Stimulated activated CD4-positive, alpha-beta T cell treated with anti-CD3 and anti-CD28 coated beads, Interleukin-4, amount 100 ng/mL, for 48 hours (primary cell): ENCODE results near the gene CST5.
"Not testable (repeated sequence)": the region's sequence is repeated elsewhere in the genome, so short reads cannot be mapped to it uniquely, and the experiment has no call there.

Experiments used
- DNase-seq, 2 donors: peaks; one replicate each; pipeline ENCODE4 v3.0.0-alpha.2; 2020; ENCODE audit warnings: low read depth in 2 of 2

CST5 gene

DNA sequence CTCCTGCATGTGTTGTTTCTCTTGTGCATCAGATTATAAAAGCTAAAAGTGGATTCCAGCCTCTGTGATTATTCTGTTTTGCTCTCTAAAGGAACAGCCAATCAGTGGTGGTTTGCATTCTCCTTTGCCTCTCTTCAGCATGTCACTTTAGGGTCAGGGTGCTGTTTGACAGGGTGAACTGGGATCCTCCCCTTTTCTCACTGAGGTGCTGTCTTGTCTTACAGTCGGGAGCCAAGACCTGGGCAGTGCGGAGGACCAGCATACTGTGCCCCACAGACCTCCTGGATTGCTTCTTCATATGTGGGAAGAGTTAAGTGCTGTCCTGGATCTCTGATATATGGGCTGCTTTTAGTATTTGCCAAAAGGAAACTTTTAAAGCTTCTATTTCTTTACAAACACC lies 37.9 kb downstream of the CST5 start:
- DNase-seq: no peak

DNA sequence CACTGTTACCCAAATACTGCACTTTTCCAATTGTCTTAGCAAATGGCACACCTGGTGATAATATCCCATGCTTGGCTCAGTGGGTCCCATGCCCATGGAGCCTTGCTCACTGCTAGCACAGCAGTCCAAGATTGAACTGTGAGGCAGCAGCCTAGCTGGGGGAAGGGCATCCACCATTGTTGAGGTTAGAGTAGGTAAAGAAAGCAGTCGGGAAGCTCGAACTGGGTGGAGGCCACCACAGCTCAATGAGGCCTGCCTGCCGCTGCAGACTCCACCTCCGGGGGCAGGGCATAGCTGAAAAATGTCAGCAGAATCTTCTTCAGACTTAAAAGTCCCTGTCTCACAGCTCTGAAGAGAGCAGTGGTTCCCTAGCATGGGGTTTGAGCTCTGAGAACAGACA lies 43.8 kb downstream of the CST5 start:
- no peak for DNase-seq

DNA sequence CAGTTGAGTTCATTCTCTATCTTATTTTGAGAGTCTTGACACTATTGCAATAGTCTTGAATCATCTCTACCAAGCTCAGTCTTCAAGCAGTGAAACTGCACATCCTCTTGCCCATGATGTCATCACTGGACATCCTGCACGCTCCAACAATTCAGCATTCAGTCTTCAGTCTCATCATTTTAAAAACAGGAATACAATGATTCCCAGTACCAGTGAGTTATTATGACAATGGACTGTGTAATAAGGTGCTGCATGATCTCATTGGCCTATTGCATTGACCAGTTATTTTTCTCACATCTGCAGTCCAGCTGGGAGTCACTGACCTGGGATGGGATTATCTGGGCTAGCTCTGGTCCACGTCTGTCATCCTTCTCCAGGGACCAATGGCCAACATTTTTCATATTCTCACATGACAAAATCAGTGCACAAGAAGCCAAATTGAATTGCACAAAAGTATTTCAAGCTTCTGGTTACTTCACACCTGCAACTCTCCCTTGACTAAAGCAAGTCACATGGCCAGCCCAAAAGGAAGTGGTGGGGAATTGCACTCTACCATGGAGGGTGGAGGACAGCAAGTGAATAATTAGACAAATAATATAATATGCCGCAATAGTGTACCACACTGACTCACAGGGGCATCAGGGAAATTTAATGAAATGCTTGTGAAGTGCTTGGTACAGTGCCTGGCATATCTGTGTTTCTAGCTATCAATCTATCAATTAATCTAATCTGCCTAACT lies 46.6 kb downstream of the CST5 start:
- no peak for DNase-seq

DNA sequence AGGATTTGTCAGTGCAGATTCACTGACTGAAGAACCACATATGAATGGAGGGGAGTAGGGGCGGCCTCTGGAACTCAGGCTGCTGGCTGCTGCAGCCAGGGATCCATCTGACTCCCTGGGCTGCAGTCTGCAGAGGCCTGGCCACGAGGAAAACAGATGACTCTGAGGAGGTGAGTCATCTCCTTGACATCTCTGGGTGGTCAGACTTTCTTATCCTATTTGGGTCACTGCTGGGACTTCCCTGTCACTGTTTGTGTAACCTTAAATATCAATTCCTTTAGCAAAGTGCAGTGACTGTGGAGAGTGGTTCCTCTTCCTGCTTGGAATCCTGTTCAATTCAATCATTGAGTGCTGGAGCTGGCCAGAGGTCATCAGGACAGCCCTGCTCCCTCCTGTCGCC lies 47.6 kb downstream of the CST5 start:
- not testable (repeated sequence) for DNase-seq

DNA sequence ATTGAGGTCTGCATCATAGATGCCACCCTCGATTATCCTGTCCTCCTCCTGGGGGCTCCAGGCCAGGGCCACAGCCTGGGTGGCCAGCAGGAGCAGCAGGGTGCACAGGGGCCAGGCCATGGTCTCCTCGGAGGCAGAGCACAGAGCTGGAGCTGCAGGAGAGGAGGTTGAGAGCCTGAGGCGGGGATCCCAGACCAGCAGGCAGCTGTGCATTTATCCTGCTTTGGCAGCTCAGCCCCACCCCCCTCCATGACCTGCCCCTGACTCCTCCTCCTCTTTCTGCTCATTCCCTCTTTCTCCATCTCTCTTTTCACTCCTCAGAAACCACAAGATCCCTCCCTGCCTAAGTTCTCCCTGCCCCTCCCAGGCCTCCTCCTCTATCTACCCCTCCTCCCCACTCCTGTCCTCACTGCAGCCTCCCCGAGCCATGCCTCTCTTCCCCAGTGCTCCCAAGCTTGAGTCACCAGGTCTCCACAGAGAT lies 53.0 kb downstream of the CST5 start, which contains the start of gene CST2:
Gene CST2, minus strand, starts transcription at position 189 of the 481 bp plus-strand sequence. Its CDS starts 69 bp downstream, at position 120.
- no peak for DNase-seq
